A549 treated with GW870086 at 1 μM for 4 hours (cell line): ENCODE data around the gene NBDY. TPM values are rescaled to one million over a fixed set of nuclear protein-coding genes. Genes with fewer than 3 reads are reported as not detected.

Experiments
- total RNA-seq: library from RNA; stranded (reverse); fragments of 200-300 nt; extraction: Qiagen RNA extraction; gene quantifications from 5 replicates; pipeline ENCODE4 v1.2.3, GENCODE V29; 2022; ENCODE audit warnings: low read depth

The NBDY gene, protein sequence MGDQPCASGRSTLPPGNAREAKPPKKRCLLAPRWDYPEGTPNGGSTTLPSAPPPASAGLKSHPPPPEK
- 52.1 to 61.0 TPM (median 59.6 TPM) in 5 replicates for total RNA-seq

DNA sequence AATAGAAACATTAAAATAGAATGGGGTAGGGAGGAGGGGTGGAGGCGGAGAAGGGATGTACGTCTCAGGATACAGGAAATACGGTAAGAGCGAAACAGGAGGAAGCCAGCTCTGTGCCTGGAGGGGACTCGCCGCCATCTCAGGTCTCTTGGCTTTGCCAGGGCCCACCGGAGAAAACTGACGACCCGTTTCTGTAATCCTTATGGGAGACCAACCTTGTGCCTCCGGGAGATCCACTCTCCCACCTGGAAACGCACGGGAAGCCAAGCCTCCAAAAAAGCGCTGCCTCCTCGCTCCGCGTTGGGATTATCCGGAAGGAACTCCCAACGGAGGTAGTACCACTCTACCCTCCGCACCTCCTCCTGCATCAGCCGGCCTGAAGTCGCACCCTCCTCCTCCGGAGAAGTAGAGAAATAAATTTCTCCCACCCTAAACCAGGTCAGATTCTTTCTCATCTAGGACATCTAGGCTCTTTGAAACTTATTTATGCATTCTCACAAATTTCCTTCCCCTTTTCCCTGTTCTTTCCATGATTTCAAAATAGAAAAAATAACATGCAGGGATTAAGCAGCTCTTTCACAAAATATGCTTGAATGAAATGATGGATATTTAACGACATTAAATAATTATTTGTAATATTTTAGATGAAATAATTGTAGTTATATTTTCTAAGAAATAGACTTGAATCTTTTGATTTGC lies at the start of gene NBDY:
TSS of gene NBDY (plus strand) at position 92 of the 699 bp plus-strand sequence. CDS start at position 203, 111 bp downstream.

Other genes starting within 250 kb of the NBDY start
- gene UBQLN2, start 165.6 kb upstream of the NBDY start, total RNA-seq = 20.5 to 24.2 TPM (median 21.3 TPM) in 5 replicates